GM10248 (cell line): Measurements from ENCODE around the gene EPB41L4B.
A peak's percentile ranks its signal among the peaks of the same experiment; 100 is the strongest.

Experiments
- CTCF ChIA-PET: fragments of 300-600 bp; sonication (Branson Sonifier 250); formaldehyde crosslinking; extraction: SDS; loops from one replicate; lab custom pipeline; 2021; ENCODE audit warnings: antibody characterized with exemption; lab: Yijun Ruan, JAX
- POLR2A ChIA-PET: fragments of 350-650 bp; sonication (Branson Sonifier 250); formaldehyde crosslinking; extraction: SDS; loops from one replicate; lab custom pipeline; 2020; ENCODE audit warnings: antibody characterized with exemption; lab: Yijun Ruan, JAX
- DNase-seq: peaks from one replicate; pipeline ENCODE4 v3.0.0; 2012; ENCODE audit errors: extremely low spot score
- TF ChIP-seq, protein P1 (sequence below): IDR thresholded peaks from 2 replicates; pipeline ENCODE4 v1.5.1; 2012; ENCODE audit warnings: mild to moderate bottlenecking, low read depth; ENCODE audit errors: extremely low read depth, missing control alignments, control extremely low read depth

EPB41L4B gene

DNA sequence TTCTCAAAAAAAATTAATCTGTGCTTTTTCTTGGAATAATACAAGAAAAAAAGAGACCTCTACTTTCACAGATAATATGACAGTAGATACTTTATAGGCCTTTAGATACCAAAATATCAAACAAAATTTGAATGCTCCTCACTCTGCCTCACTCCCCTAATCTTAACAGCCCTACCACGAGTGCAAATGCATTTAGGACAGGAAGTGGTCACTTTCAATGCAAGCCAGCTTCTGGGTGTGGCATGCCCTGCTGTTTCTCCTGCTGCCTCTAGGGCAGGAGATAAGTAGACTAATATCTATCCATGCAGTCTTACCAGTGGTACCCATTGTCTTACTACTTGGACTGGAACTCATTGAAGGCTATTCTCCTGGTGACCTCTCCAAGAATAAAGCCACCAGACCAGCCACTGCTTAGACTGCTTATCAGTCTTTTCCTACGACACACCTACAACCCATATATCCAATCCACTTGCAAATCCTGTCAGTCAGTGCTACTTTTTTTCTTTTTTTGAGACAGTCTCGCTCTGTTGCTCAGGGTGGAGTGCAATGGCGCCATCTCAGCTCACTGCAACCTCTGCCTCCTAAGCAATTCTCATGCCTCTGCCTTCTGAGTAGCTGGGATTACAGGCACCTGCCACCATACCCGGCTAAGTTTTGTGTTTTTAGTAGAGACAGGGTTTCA, 176.8 kb downstream of the EPB41L4B start:
- ChIA-PET CTCF (interaction anchor here (1.0 to 2.0 kb wide), 3 partner anchors 10 to 20 kb away, joined by 3 to 6 read pairs (median 4); no protein-coding TSS in a partner anchor), POLR2A (no interaction called here)
- DNase-seq: peak; percentile 62
- TF ChIP-seq, protein P1, sequence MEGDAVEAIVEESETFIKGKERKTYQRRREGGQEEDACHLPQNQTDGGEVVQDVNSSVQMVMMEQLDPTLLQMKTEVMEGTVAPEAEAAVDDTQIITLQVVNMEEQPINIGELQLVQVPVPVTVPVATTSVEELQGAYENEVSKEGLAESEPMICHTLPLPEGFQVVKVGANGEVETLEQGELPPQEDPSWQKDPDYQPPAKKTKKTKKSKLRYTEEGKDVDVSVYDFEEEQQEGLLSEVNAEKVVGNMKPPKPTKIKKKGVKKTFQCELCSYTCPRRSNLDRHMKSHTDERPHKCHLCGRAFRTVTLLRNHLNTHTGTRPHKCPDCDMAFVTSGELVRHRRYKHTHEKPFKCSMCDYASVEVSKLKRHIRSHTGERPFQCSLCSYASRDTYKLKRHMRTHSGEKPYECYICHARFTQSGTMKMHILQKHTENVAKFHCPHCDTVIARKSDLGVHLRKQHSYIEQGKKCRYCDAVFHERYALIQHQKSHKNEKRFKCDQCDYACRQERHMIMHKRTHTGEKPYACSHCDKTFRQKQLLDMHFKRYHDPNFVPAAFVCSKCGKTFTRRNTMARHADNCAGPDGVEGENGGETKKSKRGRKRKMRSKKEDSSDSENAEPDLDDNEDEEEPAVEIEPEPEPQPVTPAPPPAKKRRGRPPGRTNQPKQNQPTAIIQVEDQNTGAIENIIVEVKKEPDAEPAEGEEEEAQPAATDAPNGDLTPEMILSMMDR: no peak

DNA sequence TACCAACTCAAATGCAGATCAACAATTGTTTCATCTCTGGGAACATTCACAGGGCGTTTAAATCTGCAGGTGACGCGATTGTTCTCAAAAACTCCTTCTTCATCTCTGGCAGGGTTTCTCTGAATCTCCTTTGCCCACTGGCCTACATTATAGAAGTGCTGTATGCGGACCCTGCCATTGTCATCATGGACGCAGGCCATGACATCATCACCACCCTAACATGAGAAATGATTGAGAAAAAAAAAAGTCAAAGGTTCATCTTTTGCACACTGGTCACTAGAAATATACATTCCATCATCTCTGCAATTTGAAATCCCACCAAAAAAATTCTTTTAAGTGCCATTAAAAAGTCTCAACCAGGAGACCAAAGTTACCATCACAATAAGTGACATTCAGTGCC, 179.5 kb downstream of the EPB41L4B start:
- ChIA-PET CTCF (no interaction called here), POLR2A (no interaction called here)
- TF ChIP-seq, protein P1: no peak
- DNase-seq: no peak

DNA sequence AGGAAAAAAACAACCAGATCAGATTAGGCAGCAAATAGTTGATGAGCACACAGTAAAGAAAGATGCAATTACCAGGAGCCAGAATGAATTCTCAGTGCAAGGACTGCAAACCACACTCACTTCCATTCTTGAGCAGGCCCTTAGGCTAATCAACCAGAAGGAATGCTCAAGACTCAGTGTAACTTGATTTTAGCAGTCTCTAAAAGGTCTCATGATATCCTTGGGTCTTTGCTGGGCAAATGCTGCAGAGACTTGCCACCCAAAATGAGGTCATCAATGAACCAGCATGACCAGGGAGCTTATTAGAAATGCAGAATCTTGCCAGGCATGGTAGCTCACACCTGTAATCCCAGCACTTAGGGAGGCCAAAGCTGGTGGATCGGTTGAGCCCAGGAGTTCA, 181.0 kb downstream of the EPB41L4B start:
- ChIA-PET POLR2A (no interaction called here), CTCF (interaction anchor here (1.2 to 1.6 kb wide), 3 partner anchors 15 to 330 kb away, joined by 3 to 7 read pairs (median 3); partner anchors contain the start of gene FRRS1L)
- DNase-seq: no peak
- TF ChIP-seq, protein P1: no peak

DNA sequence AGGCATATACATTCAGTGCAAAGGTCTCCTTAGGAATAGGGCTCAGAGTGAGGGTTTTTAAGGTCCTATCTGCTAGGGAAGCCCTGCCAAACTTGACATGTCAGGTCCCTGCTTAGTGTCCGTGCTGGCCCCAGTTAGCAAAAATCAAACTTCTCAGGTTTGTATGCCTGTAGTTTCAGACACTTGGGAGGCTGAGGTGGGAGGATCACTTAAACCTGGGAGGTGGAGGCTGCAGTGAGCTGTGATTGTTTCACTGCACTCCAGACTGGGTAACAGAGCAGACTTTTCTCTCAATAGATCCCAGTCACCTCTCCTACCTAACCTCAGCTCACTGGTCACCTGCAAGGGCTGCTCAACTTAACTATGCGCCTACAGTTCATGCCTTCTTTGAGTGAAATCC, 182.4 kb downstream of the EPB41L4B start:
- POLR2A ChIA-PET: no interaction called here
- no peak for DNase-seq
- TF ChIP-seq, protein P1: no peak
- CTCF ChIA-PET: interaction anchor here (1.3 to 1.6 kb wide), 2 partner anchors 10 to 14 kb away, joined by 4 to 7 read pairs; no protein-coding TSS in a partner anchor

DNA sequence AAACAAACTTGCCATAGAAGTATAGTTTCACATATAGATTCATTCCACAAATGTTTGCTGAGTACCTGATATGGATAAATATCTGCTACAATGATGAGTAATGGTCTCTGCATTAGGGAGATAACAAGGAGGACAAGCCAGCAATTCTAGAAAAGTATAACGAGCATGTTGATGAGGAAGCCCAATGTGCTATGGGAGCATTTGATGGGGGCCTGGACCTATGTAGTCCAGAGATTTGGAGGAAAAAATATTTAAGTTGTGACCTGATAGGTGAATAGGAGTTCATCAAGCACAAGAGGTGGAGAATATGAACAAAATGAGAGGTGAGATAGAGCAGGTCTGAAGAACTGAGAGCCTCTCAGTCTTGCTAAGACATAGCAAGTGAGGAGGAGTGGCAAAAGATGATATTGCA, 186.7 kb downstream of the EPB41L4B start:
- no peak for DNase-seq
- POLR2A ChIA-PET: no interaction called here
- TF ChIP-seq, protein P1: no peak
- CTCF ChIA-PET: no interaction called here

DNA sequence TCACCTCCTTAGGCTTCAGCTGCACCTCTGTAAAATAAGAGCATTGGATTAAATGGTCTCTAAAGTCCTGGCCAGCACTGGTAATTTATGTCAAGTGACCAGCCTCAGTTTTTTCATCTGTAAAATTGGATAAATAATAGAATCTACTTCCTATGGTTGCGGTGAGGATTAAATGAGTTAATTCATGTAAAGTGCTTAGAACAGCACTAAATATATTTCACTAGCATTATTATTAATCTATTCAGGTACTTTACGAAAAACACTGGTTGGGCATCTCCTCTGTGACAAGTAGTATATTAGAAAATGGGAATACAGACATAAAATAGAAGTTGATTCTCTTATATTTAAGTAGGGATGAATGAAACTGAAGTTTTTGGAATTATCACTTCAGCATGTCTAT, 187.3 kb downstream of the EPB41L4B start:
- POLR2A ChIA-PET: no interaction called here
- TF ChIP-seq, protein P1: no peak
- CTCF ChIA-PET: no interaction called here
- no peak for DNase-seq
